ENCODE data around the gene CDH24. TPM values are rescaled to one million over a fixed set of nuclear protein-coding genes. Genes with fewer than 3 reads are reported as not detected.

CDH24 gene
- total RNA-seq, 1 experiment from 2014 or later: 5.0 TPM

GRCh38 chr14:23095196-23096108 is 38.1 kb upstream of the CDH24 start, which contains the start of gene C14orf119:
C14orf119 (plus strand) TSS chr14:23095505; CDS start chr14:23097659, 2,154 bp downstream.
- intact Hi-C loops (cut with micrococcal nuclease; ENCODE audit: unreplicated experiment): no loop called here
- CTCF ChIA-PET: interaction anchor here (0.6 to 3.0 kb wide), 11 partner anchors 13 to 349 kb away, joined by 3 to 25 read pairs (median 7); partner anchors contain the start of gene PABPN1
- peaks cover 14% of the 10 kb centered on the region for H3K36me3 Mint-ChIP-seq (ENCODE audit: insufficient read depth, unreplicated experiment)

GRCh38 chr14:23094666-23095195 is 37.4 kb upstream of the CDH24 start, which contains the start of gene ACIN1:
ACIN1 (minus strand) TSS chr14:23095136; CDS start chr14:23095112, 24 bp downstream.
- no peaks in the 10 kb centered on the region for H3K9me3 Mint-ChIP-seq (ENCODE audit: low read depth, unreplicated experiment)
- peaks cover 9% of the 10 kb centered on the region for H3K4me1 Mint-ChIP-seq (ENCODE audit: low read depth, unreplicated experiment)
- no peak within 1 kb of the TSS for H3K27ac Mint-ChIP-seq (ENCODE audit: unreplicated experiment)
- intact Hi-C loops (cut with micrococcal nuclease; ENCODE audit: unreplicated experiment): no loop called here
- CTCF ChIA-PET: interaction anchor here (0.6 to 3.0 kb wide), 10 partner anchors 14 to 350 kb away, joined by 3 to 25 read pairs (median 7); partner anchors contain the start of gene PABPN1
- H3K4me3 Mint-ChIP-seq (ENCODE audit: low read depth, unreplicated experiment): no peak within 1 kb of the TSS
- peak; percentile 67 for DNase-seq
- no peak for TF ChIP-seq CTCF (IDR thresholded peaks at IDR 0.05; ENCODE audit: unreplicated experiment)
- H3K27me3 Mint-ChIP-seq (ENCODE audit: unreplicated experiment): no peaks in the 10 kb centered on the region
- BruUV-seq (replicated peaks): no TSS peak
- H3K36me3 Mint-ChIP-seq (ENCODE audit: insufficient read depth, unreplicated experiment): peaks cover 13% of the 10 kb centered on the region

More at GRCh38 chr14:23095196-23096108, 38.1 kb upstream of the CDH24 start, which contains the start of gene C14orf119:
- Mint-ChIP-seq H3K9me3 (ENCODE audit: low read depth, unreplicated experiment) (no peaks in the 10 kb centered on the region), H3K4me1 (ENCODE audit: low read depth, unreplicated experiment) (peaks cover 9% of the 10 kb centered on the region), H3K4me3 (ENCODE audit: low read depth, unreplicated experiment) (no peak within 1 kb of the TSS), H3K27ac (ENCODE audit: unreplicated experiment) (no peak within 1 kb of the TSS), H3K27me3 (ENCODE audit: unreplicated experiment) (no peaks in the 10 kb centered on the region)
- peak; percentile 98 for DNase-seq
- TSS peak; percentile 85 for BruUV-seq (replicated peaks)
- TF ChIP-seq CTCF (IDR thresholded peaks at IDR 0.05; ENCODE audit: unreplicated experiment): no peak

- H3K9me3 Mint-ChIP-seq (ENCODE audit: low read depth, unreplicated experiment): no peaks in the 10 kb centered on the region
- CTCF ChIA-PET: interaction anchor here (0.7 to 3.0 kb wide), 8 partner anchors 14 to 32 kb away, joined by 3 to 25 read pairs (median 9); no protein-coding TSS in a partner anchor
- H3K36me3 Mint-ChIP-seq (ENCODE audit: insufficient read depth, unreplicated experiment): peaks cover 7% of the 10 kb centered on the region
- no peak overlapping the region for H3K4me3 Mint-ChIP-seq (ENCODE audit: low read depth, unreplicated experiment)
- H3K27ac Mint-ChIP-seq (ENCODE audit: unreplicated experiment): no peak overlapping the region
- DNase-seq: no peak
- no peak for TF ChIP-seq CTCF (IDR thresholded peaks at IDR 0.05; ENCODE audit: unreplicated experiment)
- H3K4me1 Mint-ChIP-seq (ENCODE audit: low read depth, unreplicated experiment): peaks cover 9% of the 10 kb centered on the region
- intact Hi-C loops (cut with micrococcal nuclease; ENCODE audit: unreplicated experiment): no loop called here
- no TSS peak for BruUV-seq (replicated peaks)
- H3K27me3 Mint-ChIP-seq (ENCODE audit: unreplicated experiment): no peaks in the 10 kb centered on the region
Observed at GRCh38 chr14:23093991-23094665, 36.8 kb upstream of the CDH24 start.

- H3K36me3 Mint-ChIP-seq (ENCODE audit: insufficient read depth, unreplicated experiment): peaks cover 5% of the 10 kb centered on the region
- no TSS peak for BruUV-seq (replicated peaks)
- DNase-seq: no peak
- intact Hi-C loops (cut with micrococcal nuclease; ENCODE audit: unreplicated experiment): no loop called here
- no peak for TF ChIP-seq CTCF (IDR thresholded peaks at IDR 0.05; ENCODE audit: unreplicated experiment)
- peaks cover 9% of the 10 kb centered on the region for H3K4me1 Mint-ChIP-seq (ENCODE audit: low read depth, unreplicated experiment)
- CTCF ChIA-PET: interaction anchor here (2.5 to 3.0 kb wide), 2 partner anchors 22 to 32 kb away, joined by 7 to 16 read pairs; no protein-coding TSS in a partner anchor
- no peaks in the 10 kb centered on the region for H3K27me3 Mint-ChIP-seq (ENCODE audit: unreplicated experiment)
- no peak overlapping the region for H3K27ac Mint-ChIP-seq (ENCODE audit: unreplicated experiment)
- no peak overlapping the region for H3K4me3 Mint-ChIP-seq (ENCODE audit: low read depth, unreplicated experiment)
- no peaks in the 10 kb centered on the region for H3K9me3 Mint-ChIP-seq (ENCODE audit: low read depth, unreplicated experiment)
Observed at GRCh38 chr14:23093526-23093925, 36.2 kb upstream of the CDH24 start.
